Measurements from ENCODE around the gene PROKR1. TPM values are rescaled to one million over a fixed set of nuclear protein-coding genes. Genes with fewer than 3 reads are reported as not detected.

PROKR1 gene
- total RNA-seq, 2 experiments from 2014 or later = not detected

DNA sequence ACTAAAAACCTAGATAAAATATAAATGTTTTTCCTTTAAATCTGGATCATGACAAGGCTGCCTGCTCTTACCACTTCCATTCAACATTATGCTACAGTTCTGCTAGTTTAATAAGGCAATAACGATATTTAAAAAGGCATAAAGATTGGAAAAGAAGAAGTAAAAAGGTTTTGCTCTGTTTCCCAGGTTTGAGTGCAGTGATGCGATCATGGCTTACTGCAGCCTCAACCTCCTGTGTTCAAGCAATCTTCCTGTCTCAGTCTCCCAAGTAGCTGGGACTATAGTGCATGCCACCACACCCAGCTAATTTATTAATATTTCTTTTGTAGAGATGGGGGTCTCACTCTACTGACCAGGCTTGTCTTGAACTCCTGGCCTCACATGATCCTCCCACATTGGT, 40.8 kb downstream of the PROKR1 start:
- no peak for ATAC-seq (ENCODE audit: poor library complexity)
- Histone ChIP-seq H3K27ac (ENCODE audit: low read depth in 1 of 2, low read length in 2 of 2) (no peak overlapping the region), H3K27me3 (ENCODE audit: control insufficient read depth in 1 of 2, insufficient read depth in 2 of 2, low read length in 2 of 2) (no peaks in the 10 kb centered on the region), H3K4me3 (ENCODE audit: low read length) (no peak overlapping the region), H3K9me3 (ENCODE audit: control insufficient read depth in 1 of 2, insufficient read depth in 1 of 2, low read length in 2 of 2) (no peaks in the 10 kb centered on the region), H3K36me3 (ENCODE audit: insufficient read depth, low read length) (no peaks in the 10 kb centered on the region), H3K4me1 (ENCODE audit: insufficient read depth, low read length) (no peaks in the 10 kb centered on the region)
- TF ChIP-seq, protein P1, sequence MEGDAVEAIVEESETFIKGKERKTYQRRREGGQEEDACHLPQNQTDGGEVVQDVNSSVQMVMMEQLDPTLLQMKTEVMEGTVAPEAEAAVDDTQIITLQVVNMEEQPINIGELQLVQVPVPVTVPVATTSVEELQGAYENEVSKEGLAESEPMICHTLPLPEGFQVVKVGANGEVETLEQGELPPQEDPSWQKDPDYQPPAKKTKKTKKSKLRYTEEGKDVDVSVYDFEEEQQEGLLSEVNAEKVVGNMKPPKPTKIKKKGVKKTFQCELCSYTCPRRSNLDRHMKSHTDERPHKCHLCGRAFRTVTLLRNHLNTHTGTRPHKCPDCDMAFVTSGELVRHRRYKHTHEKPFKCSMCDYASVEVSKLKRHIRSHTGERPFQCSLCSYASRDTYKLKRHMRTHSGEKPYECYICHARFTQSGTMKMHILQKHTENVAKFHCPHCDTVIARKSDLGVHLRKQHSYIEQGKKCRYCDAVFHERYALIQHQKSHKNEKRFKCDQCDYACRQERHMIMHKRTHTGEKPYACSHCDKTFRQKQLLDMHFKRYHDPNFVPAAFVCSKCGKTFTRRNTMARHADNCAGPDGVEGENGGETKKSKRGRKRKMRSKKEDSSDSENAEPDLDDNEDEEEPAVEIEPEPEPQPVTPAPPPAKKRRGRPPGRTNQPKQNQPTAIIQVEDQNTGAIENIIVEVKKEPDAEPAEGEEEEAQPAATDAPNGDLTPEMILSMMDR (IDR thresholded peaks at IDR 0.05) = no peak
- Mint-ChIP-seq H3K4me3 (no peak overlapping the region), H3K4me1 (ENCODE audit: low read depth) (peaks cover 1% of the 10 kb centered on the region), H3K27me3 (no peaks in the 10 kb centered on the region), H3K27ac (no peak overlapping the region), H3K36me3 (ENCODE audit: low read depth) (peaks cover 9% of the 10 kb centered on the region), H3K9me3 (no peaks in the 10 kb centered on the region)
- intact Hi-C loops (cut with DNase I, micrococcal nuclease) = no loop called here
- POLR2A ChIA-PET = no interaction called here
- CTCF ChIA-PET = no interaction called here
- DNase-seq = no peak

DNA sequence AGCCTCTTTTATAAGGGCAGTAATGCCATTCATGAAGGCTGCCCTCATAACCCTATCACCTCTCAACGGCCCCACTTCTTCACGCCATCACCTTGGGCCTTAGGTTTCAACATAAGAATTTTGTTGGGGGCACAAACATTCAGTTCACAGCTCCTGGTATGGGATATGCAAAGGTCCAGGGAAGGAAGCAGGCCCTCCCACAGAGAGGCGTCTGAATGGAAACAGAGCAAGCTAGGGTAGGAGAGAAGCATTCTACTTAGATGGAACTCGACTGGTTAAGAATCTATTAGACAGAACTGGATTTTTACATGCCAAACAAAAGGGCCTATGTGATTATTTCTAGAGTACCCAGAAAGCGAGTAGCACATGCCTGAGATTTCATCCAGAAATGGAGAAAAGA, 42.8 kb downstream of the PROKR1 start:
- TF ChIP-seq, protein P1 (IDR thresholded peaks at IDR 0.05) = no peak
- H3K36me3 ChIP-seq (ENCODE audit: insufficient read depth, low read length) = no peaks in the 10 kb centered on the region
- H3K27ac Mint-ChIP-seq = no peak overlapping the region
- DNase-seq (no peak), ATAC-seq (ENCODE audit: poor library complexity) (no peak)
- H3K27ac ChIP-seq (ENCODE audit: low read depth in 1 of 2, low read length in 2 of 2) = no peak overlapping the region
- ChIA-PET CTCF (no interaction called here), POLR2A (no interaction called here)
- no peak overlapping the region for H3K4me3 ChIP-seq (ENCODE audit: low read length)
- no peaks in the 10 kb centered on the region for H3K27me3 ChIP-seq (ENCODE audit: control insufficient read depth in 1 of 2, insufficient read depth in 2 of 2, low read length in 2 of 2)
- no peaks in the 10 kb centered on the region for H3K36me3 Mint-ChIP-seq (ENCODE audit: low read depth)
- no peak overlapping the region for H3K4me3 Mint-ChIP-seq
- H3K4me1 Mint-ChIP-seq (ENCODE audit: low read depth) = peaks cover 14% of the 10 kb centered on the region
- no peaks in the 10 kb centered on the region for H3K9me3 ChIP-seq (ENCODE audit: control insufficient read depth in 1 of 2, insufficient read depth in 1 of 2, low read length in 2 of 2)
- peaks cover 2% of the 10 kb centered on the region for H3K4me1 ChIP-seq (ENCODE audit: insufficient read depth, low read length)
- H3K27me3 Mint-ChIP-seq = no peaks in the 10 kb centered on the region
- H3K9me3 Mint-ChIP-seq = no peaks in the 10 kb centered on the region
- intact Hi-C loops (cut with DNase I, micrococcal nuclease) = no loop called here

DNA sequence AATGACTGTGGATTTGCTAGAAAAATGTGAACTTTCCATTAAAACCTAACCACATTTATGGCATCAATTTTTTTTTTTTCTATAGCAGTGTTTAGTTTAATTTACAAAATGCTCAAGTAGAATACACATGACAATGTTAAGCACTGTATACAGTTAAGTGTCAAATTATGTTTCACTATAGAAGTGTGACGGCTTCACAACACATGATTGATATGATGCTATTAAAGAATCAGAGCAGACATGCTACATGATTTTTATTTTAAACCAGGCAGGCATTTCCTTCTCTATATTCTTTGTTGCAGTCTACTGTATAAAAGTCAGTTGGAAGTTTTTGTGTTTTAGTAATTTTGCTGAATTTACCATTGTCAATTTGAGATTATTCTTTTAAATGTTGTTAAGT, 43.6 kb downstream of the PROKR1 start:
- Mint-ChIP-seq H3K36me3 (ENCODE audit: low read depth) (no peaks in the 10 kb centered on the region), H3K4me3 (no peak overlapping the region), H3K27ac (no peak overlapping the region), H3K27me3 (no peaks in the 10 kb centered on the region), H3K9me3 (no peaks in the 10 kb centered on the region), H3K4me1 (ENCODE audit: low read depth) (peaks cover 14% of the 10 kb centered on the region)
- DNase-seq (no peak), ATAC-seq (ENCODE audit: poor library complexity) (no peak)
- Histone ChIP-seq H3K36me3 (ENCODE audit: insufficient read depth, low read length) (no peaks in the 10 kb centered on the region), H3K9me3 (ENCODE audit: control insufficient read depth in 1 of 2, insufficient read depth in 1 of 2, low read length in 2 of 2) (no peaks in the 10 kb centered on the region), H3K27ac (ENCODE audit: low read depth in 1 of 2, low read length in 2 of 2) (no peak overlapping the region), H3K4me1 (ENCODE audit: insufficient read depth, low read length) (peaks cover 2% of the 10 kb centered on the region), H3K27me3 (ENCODE audit: control insufficient read depth in 1 of 2, insufficient read depth in 2 of 2, low read length in 2 of 2) (no peaks in the 10 kb centered on the region), H3K4me3 (ENCODE audit: low read length) (no peak overlapping the region)
- POLR2A ChIA-PET = no interaction called here
- CTCF ChIA-PET = no interaction called here
- TF ChIP-seq, protein P1 (IDR thresholded peaks at IDR 0.05) = no peak
- intact Hi-C loops (cut with DNase I, micrococcal nuclease) = no loop called here
